Measurements from ENCODE around the gene GOLGA8T. TPM values are rescaled to one million over a fixed set of nuclear protein-coding genes. Genes with fewer than 3 reads are reported as not detected.

The GOLGA8T gene, protein sequence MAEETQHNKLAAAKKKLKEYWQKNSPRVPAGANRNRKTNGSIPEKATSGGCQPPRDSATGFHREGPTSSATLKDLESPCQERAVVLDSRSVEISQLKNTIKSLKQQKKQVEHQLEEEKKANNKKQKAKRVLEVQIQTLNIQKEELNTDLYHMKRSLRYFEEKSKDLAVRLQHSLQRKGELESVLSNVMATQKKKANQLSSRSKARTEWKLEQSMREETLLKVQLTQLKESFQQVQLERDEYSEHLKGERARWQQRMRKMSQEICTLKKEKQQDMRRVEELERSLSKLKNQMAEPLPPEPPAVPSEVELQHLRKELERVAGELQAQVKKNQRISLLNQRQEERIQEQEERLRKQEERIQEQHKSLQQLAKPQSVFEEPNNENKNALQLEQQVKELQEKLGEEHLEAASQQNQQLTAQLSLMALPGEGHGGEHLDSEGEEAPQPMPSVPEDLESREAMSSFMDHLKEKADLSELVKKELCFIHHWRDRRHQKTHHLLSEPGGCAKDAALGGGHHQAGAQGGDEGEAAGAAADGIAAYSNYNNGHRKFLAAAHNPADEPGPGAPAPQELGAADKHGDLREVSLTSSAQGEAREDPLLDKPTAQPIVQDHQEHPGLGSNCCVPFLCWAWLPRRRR
- 0.69 TPM for total RNA-seq

DNA sequence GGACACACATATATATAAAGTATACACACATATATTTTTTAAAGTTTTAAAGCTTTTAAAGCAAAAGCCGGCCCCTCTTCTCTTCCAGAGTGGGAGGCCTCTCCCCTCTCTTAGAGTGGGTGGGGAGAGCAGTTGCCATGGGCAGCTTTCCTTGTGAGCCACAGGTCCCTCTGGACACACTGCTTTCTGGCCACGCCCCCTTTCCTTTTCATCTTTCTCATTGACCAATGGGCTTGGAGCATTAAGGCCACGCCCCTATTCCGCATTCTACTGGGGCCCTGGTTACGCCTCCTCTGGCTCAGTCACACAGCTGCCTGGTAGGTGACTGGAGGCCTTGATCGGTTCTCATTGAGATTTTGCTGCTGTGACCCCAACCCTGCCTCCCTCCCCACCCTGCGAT lies at the start of gene GOLGA8T:
Gene GOLGA8T (plus strand): TSS at position 301 of the 400 bp plus-strand sequence. CDS start 98 bp downstream, at position 399.

Small RNA genes lying within 50 kb of the gene (small RNA-seq; reads per million reads assigned to genes)
- not detected for gene AC120045.2
- not detected for gene RF00096
- gene RN7SL469P, result not detected
- gene RN7SL673P, result not detected

Other genes starting within 250 kb of the GOLGA8T start
- 0.23 TPM for gene GOLGA8J, start 52.1 kb upstream of the GOLGA8T start, total RNA-seq